Activated CD8-positive, alpha-beta memory T cell treated with anti-CD3 and anti-CD28 coated beads, Interleukin-2, amount 50 U/mL, for 24 hours (primary cell): ENCODE measurements around the gene CHD6.

Experiments used
- DNase-seq: peaks from one replicate; pipeline ENCODE4 v3.0.0-alpha.2; 2020; ENCODE audit errors: extremely low read depth

CHD6 gene

DNA sequence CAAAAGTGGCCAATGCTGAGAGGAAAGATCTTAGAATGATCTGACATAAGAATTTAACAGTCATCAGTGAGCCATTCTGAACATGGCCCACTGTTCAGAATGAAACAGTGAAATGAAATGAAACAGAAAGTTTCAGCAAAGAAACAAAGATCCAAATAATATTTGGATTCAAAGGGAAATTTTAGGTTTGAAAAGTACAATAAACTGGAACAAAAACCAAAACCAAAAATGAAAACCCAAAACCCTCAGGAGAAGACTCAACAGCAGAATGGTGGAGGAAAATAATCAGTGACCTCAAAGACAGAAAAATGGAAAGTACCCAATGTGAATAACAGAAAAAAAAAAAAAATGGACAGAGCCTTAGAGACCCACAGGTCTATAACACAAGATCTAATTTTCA lies 185.4 kb downstream of the CHD6 start:
- no peak for DNase-seq

- no peak for DNase-seq
Observed at GRCh38 chr20:41428285-41428684, 189.9 kb downstream of the CHD6 start.

DNA sequence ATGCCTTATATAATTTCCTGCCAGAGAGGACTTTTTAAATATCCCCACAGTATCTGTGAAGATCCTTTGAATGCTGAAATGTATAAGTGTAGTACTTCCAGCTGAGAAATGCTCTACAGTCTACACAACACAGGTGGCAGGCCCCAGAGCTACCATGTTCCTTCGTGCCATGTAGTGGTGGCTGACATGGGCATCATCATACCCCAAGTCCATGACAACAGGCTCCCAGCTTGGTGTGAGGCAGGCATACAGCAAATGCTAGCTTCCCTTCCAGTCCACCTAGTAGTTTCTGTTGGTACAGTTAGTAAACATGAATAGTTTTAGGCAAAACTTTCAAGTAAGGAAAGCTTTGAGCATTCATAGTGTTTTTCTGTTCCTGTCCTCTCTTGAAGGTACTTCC lies 190.3 kb downstream of the CHD6 start:
- DNase-seq: no peak

- no peak for DNase-seq
Observed at GRCh38 chr20:41426976-41427375, 191.2 kb downstream of the CHD6 start.

DNA sequence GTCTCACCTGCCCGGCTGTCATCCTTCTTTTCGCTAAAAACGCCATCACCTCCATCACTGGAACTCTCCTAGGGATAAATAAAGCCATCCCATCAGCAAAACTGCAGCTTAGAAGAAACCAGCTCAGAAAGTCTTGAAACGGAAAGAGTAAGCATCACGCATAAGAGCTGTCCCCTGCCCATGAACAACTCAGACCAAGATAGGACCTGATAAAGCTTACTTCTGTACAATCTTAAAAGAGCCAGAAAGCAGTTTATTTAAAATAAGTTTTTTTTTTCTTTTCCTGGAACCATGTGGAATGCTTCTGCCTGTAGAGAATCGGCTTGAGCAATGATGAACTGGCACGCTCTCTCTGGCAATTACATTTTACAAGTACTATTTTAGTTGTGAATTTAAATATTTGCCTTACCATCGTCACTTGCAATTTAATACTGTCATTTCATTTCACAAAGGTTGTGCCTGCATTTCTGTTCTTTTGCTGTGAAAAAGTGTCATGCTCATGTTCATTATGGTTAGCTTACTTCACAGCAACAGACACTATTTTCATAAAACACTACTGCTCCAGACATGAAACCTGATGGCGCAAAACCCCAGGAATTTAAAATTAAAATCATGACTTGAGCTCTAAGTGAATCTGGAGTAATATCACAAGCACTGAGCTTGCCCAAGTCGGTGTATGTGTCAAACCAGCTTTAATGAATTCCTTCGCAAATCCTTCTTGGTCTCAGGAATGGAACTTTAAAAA lies 191.9 kb downstream of the CHD6 start:
- no peak for DNase-seq

GRCh38 chr20:41425180-41425884 lies 192.8 kb downstream of the CHD6 start:
- DNase-seq: no peak

GRCh38 chr20:41424546-41424945 lies 193.6 kb downstream of the CHD6 start:
- DNase-seq: no peak

GRCh38 chr20:41424011-41424410 lies 194.2 kb downstream of the CHD6 start:
- DNase-seq: no peak

DNA sequence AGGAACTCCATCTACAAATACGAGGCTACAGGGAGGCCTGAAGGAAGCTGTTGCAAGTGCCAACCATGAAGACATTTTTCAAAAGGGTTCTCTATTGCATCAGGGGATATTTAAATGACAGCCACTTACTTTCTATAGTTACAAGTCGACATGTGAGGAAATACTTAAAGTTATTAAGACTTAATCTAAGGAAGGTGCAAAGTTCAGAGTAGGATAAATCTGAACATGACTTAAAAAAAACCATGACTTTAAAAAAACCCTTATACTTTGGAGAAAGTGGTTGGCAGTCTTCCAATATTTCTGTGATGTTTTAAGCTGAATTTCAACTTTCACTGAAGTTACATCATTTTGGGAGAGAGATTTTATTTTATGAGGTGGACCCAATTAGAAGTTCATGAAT lies 195.2 kb downstream of the CHD6 start:
- DNase-seq: no peak

DNA sequence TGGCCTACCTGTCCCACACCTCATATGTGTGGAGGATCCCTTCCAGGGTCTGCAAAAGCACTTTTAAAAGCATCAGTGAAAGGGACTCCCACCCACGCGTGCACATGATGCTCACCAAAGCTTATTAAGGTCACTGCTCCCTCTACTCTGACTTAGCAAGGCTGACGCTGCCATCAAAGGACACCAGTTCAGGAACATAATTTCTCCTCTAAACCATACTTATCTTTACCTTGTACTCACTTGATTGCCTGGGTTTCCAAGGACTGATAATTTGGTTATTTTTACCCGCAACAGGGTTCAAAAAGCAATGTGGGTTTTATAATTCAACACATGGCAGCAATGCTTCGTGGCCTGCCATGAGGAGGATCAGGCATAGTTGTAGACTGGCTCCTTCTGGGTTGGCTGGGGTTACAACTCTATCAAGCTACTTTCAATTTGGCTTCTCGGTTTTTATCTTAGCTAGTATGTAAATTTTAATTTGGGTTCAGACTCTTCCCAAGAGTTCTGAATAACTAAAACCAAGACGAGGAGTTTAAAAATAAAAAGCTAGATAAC lies 199.4 kb downstream of the CHD6 start:
- DNase-seq: no peak

GRCh38 chr20:41418031-41418430 lies 200.1 kb downstream of the CHD6 start:
- no peak for DNase-seq

GRCh38 chr20:41415191-41415590 lies 203.0 kb downstream of the CHD6 start:
- no peak for DNase-seq

GRCh38 chr20:41413169-41413568 lies 205.0 kb downstream of the CHD6 start:
- no peak for DNase-seq

DNA sequence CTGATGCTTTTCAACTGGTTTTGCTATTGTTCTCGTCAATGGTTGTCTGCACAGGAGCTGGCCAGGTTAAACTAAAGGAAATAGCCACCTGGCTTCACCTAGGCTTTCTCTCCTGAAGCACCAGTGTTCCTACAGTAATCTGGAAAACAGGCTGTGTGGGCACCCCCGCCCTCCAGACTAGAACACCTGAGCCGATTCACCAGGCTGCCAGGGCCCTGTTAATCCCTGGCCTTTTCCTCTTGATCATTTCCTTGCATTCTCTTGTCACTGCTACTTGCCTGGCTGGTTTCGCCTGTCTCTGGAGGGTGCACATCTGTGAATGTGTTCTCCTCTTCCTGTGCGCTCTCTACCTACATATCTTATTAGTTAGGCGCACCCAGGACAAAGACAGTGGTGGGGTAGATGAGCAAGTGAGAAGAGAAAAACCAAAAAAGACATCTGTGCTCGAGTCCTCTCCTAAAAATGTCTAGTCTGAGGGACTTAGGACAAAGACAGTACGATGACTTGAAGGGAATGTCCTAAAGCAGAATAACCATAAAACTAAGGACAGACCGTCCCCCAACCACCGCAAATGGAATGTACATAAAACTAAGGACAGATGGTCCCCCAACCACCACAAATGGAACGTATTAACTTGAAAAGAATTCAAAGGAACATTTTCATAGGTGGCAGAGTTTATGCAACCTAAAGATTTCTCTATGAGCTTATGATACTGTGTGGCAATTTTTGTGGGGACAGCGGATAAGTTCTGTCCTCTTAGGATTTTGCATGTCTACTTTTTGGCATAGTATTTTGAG lies 205.7 kb downstream of the CHD6 start:
- DNase-seq: no peak

GRCh38 chr20:41411391-41411847 lies 206.8 kb downstream of the CHD6 start:
- DNase-seq: no peak

GRCh38 chr20:41408986-41409385 lies 209.2 kb downstream of the CHD6 start:
- no peak for DNase-seq

DNA sequence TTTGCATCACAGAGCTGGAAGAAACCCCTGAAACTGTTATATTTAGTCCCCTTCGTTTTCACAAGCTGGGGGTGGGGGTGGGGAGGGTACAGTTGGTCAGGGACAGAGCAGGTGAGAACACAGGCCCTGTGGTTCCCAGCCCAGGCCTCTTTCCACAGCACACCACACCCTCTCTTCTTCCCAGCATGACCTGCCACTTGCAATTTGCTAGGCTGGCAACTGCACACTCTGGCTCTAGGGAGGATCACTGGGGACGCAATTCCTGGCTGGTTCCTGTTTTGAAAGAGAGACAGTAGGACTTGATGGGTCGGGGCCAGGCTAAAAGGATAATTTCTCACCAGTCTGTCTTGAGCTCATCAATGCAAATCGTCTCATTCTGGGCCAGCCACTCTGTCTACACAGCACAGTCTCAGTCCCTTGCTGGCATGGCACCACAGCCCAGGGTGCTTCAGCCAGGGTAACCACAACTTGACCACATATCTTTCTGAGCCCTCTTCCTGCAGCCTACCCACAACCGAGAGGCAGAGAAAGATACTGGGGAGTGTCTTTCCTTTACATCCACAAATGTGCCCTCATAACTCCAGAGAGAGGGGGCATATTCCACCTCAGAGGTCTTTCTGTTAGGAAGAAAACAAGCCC lies 209.9 kb downstream of the CHD6 start:
- no peak for DNase-seq

DNA sequence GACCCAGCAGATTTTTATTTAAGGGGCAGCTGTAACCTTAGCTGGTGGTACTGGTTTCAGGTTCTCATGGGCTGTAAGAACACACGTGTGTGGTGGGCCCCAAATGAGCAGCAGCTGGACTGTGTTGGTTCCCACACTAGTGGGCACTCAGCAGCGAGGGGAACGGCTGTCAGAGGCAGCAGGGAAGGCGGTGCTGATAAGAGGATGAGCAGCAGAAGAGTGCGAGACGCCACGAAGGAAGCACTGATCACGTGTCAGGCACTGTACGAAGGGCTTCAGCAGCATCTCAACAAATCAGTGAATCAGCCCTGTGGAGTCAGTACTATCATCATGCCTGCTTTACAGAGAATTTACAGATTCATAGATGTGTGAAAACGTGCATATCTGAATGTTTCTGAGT lies 210.6 kb downstream of the CHD6 start:
- DNase-seq: no peak

- no peak for DNase-seq
Observed at GRCh38 chr20:41406896-41407444, 211.2 kb downstream of the CHD6 start.

DNA sequence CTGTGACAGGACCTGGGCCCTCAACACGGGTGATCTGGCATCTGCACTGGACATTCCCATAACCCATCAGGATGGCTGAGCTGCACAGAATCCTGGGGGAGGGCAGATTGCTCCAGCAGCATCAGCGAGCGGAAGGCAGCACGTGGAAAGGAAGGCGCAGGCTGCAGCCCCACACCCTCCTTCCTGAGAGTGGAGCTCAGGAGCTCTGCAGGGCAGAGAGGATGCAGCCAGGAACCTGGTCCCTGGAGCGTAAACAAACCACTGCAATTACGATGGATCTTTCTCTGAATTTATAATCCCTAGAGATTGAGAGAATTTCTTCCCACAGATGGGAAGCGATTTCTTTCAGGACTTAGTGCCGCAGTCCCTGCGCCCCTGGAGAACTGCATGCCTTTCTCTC lies 211.8 kb downstream of the CHD6 start:
- DNase-seq: no peak

GRCh38 chr20:41405436-41405835 lies 212.7 kb downstream of the CHD6 start:
- no peak for DNase-seq

DNA sequence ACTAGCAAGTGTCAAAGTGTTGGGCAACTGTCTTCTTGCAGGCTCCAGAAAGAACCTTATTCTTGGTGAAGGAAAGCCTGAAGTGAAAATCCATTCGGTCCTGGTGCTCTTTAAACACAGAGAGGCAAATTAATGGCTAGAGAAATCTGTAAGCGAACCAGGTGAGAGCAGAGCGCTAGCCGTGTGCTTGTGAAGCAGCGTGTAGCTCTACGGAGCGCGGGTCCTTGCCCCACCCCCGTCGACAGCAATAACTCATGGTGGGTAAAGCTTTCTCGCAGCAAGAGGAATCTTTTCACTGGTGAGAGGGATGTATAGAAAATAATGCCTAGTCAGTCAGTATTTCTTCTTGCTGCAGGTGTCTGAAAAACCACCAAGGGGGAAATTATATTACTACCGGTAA lies 214.6 kb downstream of the CHD6 start:
- DNase-seq: no peak
